ENCODE results near the gene AZIN2. TPM values are rescaled to one million over a fixed set of nuclear protein-coding genes. Genes with fewer than 3 reads are reported as not detected.

AZIN2 gene
- total and polyA plus RNA-seq, 4 donors: 0.68 to 2.6 (median 0.74) TPM

- Histone ChIP-seq H3K4me3 (ENCODE audit: low read depth in 1 of 3, low read length in 3 of 3) (no peak overlapping the region), H3K36me3 (ENCODE audit: control insufficient read depth in 4 of 4, insufficient read depth in 3 of 4, low read depth in 1 of 4, low read length in 3 of 4) (no peaks in the 10 kb centered on the region), H3K27me3 (ENCODE audit: control insufficient read depth in 4 of 4, insufficient read depth in 4 of 4, low read length in 3 of 4) (no peaks in the 10 kb centered on the region), H3K4me1 (ENCODE audit: control insufficient read depth in 4 of 4, insufficient read depth in 4 of 4, low read length in 3 of 4) (no peaks in the 10 kb centered on the region), H3K9ac (ENCODE audit: low read depth in 1 of 2, low read length in 2 of 2) (no peak overlapping the region), H3K27ac (ENCODE audit: low read depth in 1 of 2, low read length in 2 of 2) (no peak overlapping the region), H3K9me3 (ENCODE audit: control insufficient read depth in 4 of 4, low read length in 3 of 4) (no peaks in the 10 kb centered on the region)
- DNase-seq (ENCODE audit: low spot score): no peak
- TF ChIP-seq TAF1 (conservative IDR thresholded peaks at IDR 0.05): no peak
- 85% methylated on average over 4 of the region's 4 CpGs for WGBS
Observed at GRCh38 chr1:33143176-33143575, 62.2 kb downstream of the AZIN2 start.

- no peak overlapping the region for H3K27ac ChIP-seq (ENCODE audit: low read depth in 1 of 2, low read length in 2 of 2)
- H3K9me3 ChIP-seq (ENCODE audit: control insufficient read depth in 4 of 4, low read length in 3 of 4): no peaks in the 10 kb centered on the region
- H3K27me3 ChIP-seq (ENCODE audit: control insufficient read depth in 4 of 4, insufficient read depth in 4 of 4, low read length in 3 of 4): no peaks in the 10 kb centered on the region
- no peak overlapping the region for H3K9ac ChIP-seq (ENCODE audit: low read depth in 1 of 2, low read length in 2 of 2)
- H3K4me1 ChIP-seq (ENCODE audit: control insufficient read depth in 4 of 4, insufficient read depth in 4 of 4, low read length in 3 of 4): no peaks in the 10 kb centered on the region
- WGBS: 88% methylated on average over 2 of the region's 2 CpGs
- no peak for DNase-seq (ENCODE audit: low spot score)
- H3K4me3 ChIP-seq (ENCODE audit: low read depth in 1 of 3, low read length in 3 of 3): no peak overlapping the region
- TF ChIP-seq YY1 (IDR thresholded peaks at IDR 0.05): no peak
- TF ChIP-seq CTCF (IDR thresholded peaks at IDR 0.05; ENCODE audit: low read depth, low read length, missing input control): no peak
- no peak for TF ChIP-seq SP1 (IDR thresholded peaks at IDR 0.05)
- TF ChIP-seq FOXA2 (IDR thresholded peaks at IDR 0.05): no peak
- H3K36me3 ChIP-seq (ENCODE audit: control insufficient read depth in 4 of 4, insufficient read depth in 3 of 4, low read depth in 1 of 4, low read length in 3 of 4): no peaks in the 10 kb centered on the region
Observed at GRCh38 chr1:33143698-33144097, 62.7 kb downstream of the AZIN2 start.

GRCh38 chr1:33146003-33146402 is 65.0 kb downstream of the AZIN2 start:
- Histone ChIP-seq H3K4me3 (ENCODE audit: low read depth in 1 of 3, low read length in 3 of 3) (no peak overlapping the region), H3K27me3 (ENCODE audit: control insufficient read depth in 4 of 4, insufficient read depth in 4 of 4, low read length in 3 of 4) (no peaks in the 10 kb centered on the region), H3K9me3 (ENCODE audit: control insufficient read depth in 4 of 4, low read length in 3 of 4) (no peaks in the 10 kb centered on the region), H3K36me3 (ENCODE audit: control insufficient read depth in 4 of 4, insufficient read depth in 3 of 4, low read depth in 1 of 4, low read length in 3 of 4) (no peaks in the 10 kb centered on the region), H3K27ac (ENCODE audit: low read depth in 1 of 2, low read length in 2 of 2) (no peak overlapping the region), H3K9ac (ENCODE audit: low read depth in 1 of 2, low read length in 2 of 2) (no peak overlapping the region), H3K4me1 (ENCODE audit: control insufficient read depth in 4 of 4, insufficient read depth in 4 of 4, low read length in 3 of 4) (no peaks in the 10 kb centered on the region)
- WGBS: 80% methylated on average over 3 of the region's 3 CpGs
- DNase-seq (ENCODE audit: low spot score): no peak
- TF ChIP-seq NR2F2 (IDR thresholded peaks at IDR 0.05) (no peak), TAF1 (conservative IDR thresholded peaks at IDR 0.05) (no peak), FOXA2 (IDR thresholded peaks at IDR 0.05) (no peak), ATF3 (IDR thresholded peaks at IDR 0.05) (no peak)

- no peaks in the 10 kb centered on the region for H3K36me3 ChIP-seq (ENCODE audit: control insufficient read depth in 4 of 4, insufficient read depth in 3 of 4, low read depth in 1 of 4, low read length in 3 of 4)
- 96% methylated on average over 30 of the region's 30 CpGs for WGBS
- TF ChIP-seq YY1 (IDR thresholded peaks at IDR 0.05): no peak
- TF ChIP-seq NR2F2 (IDR thresholded peaks at IDR 0.05): no peak
- no peak for TF ChIP-seq RXRA (IDR thresholded peaks at IDR 0.05)
- no peak for TF ChIP-seq JUND (IDR thresholded peaks at IDR 0.05)
- no peak for TF ChIP-seq HNF4A (conservative IDR thresholded peaks at IDR 0.05)
- no peak for TF ChIP-seq SP1 (IDR thresholded peaks at IDR 0.05)
- TF ChIP-seq GABPA (IDR thresholded peaks at IDR 0.05 in 1 of 2, conservative IDR thresholded peaks at IDR 0.05 in 1 of 2): no peak
- TF ChIP-seq CTCF (IDR thresholded peaks at IDR 0.05; ENCODE audit: low read depth, low read length, missing input control): no peak
- TF ChIP-seq TAF1 (conservative IDR thresholded peaks at IDR 0.05): no peak
- TF ChIP-seq RAD21 (IDR thresholded peaks at IDR 0.05): no peak
- no peak for TF ChIP-seq FOXA1 (IDR thresholded peaks at IDR 0.05)
- TF ChIP-seq ATF3 (IDR thresholded peaks at IDR 0.05): no peak
- TF ChIP-seq MAX (IDR thresholded peaks at IDR 0.05): no peak
- TF ChIP-seq FOXA2 (IDR thresholded peaks at IDR 0.05): no peak
- no peaks in the 10 kb centered on the region for H3K4me1 ChIP-seq (ENCODE audit: control insufficient read depth in 4 of 4, insufficient read depth in 4 of 4, low read length in 3 of 4)
- DNase-seq (ENCODE audit: low spot score): no peak
- no peaks in the 10 kb centered on the region for H3K9me3 ChIP-seq (ENCODE audit: control insufficient read depth in 4 of 4, low read length in 3 of 4)
- H3K4me3 ChIP-seq (ENCODE audit: low read depth in 1 of 3, low read length in 3 of 3): no peak overlapping the region
- H3K27ac ChIP-seq (ENCODE audit: low read depth in 1 of 2, low read length in 2 of 2): no peak overlapping the region
- no peaks in the 10 kb centered on the region for H3K27me3 ChIP-seq (ENCODE audit: control insufficient read depth in 4 of 4, insufficient read depth in 4 of 4, low read length in 3 of 4)
- H3K9ac ChIP-seq (ENCODE audit: low read depth in 1 of 2, low read length in 2 of 2): no peak overlapping the region
Observed at GRCh38 chr1:33147275-33147996, 66.5 kb downstream of the AZIN2 start.

All from liver (tissue), 9 donors.